Activated naive CD4-positive, alpha-beta T cell treated with anti-CD3 and anti-CD28 coated beads for 36 hours (primary cell): ENCODE measurements around the gene COLEC12. TPM values are rescaled to one million over a fixed set of nuclear protein-coding genes. Genes with fewer than 3 reads are reported as not detected.

ENCODE experiments used
- CTCF ChIA-PET: fragments of 350-600 bp; sonication (Branson Sonifier 250); formaldehyde crosslinking; loops from one replicate; lab custom pipeline; 2021; ENCODE audit warnings: antibody characterized with exemption; lab: Charles Lee
- DNase-seq: peaks from one replicate; pipeline ENCODE4 v3.0.0-alpha.2; 2020
- H3K27ac Mint-ChIP-seq: one replicate; pipeline ENCODE4 v1.8.0; 2021; ENCODE audit warnings: mild to moderate bottlenecking, mixed read lengths
- H3K27me3 Mint-ChIP-seq: one replicate; pipeline ENCODE4 v1.8.0; 2021; ENCODE audit warnings: low read depth, mixed read lengths
- H3K36me3 Mint-ChIP-seq: one replicate; pipeline ENCODE4 v1.8.0; 2021; ENCODE audit warnings: low read depth, mixed read lengths
- H3K4me1 Mint-ChIP-seq: one replicate; pipeline ENCODE4 v1.8.0; 2021; ENCODE audit warnings: low read depth, mixed read lengths
- H3K4me3 Mint-ChIP-seq: one replicate; pipeline ENCODE4 v1.8.0; 2021; ENCODE audit warnings: mild to moderate bottlenecking, moderate library complexity, mixed read lengths
- H3K9me3 Mint-ChIP-seq: one replicate; pipeline ENCODE4 v1.8.0; 2021; ENCODE audit warnings: mixed read lengths
- intact Hi-C: fragments of 100-400 bp; cut with micrococcal nuclease; formaldehyde crosslinking; loops from one replicate; pipeline ENCODE4 v1.15.1; 2023
- total RNA-seq, 2 experiments: library from RNA; stranded (reverse); gene quantifications; one replicate each; pipeline ENCODE4 v1.2.3, GENCODE V29; 2021

Gene COLEC12
- total RNA-seq, 2 experiments from 2014 or later: not detected

GRCh38 chr18:395456-396250, 104.8 kb downstream of the COLEC12 start:
- intact Hi-C loops: no loop called here
- Mint-ChIP-seq H3K27ac (no peak overlapping the region), H3K9me3 (no peaks in the 10 kb centered on the region), H3K36me3 (no peaks in the 10 kb centered on the region), H3K4me1 (no peaks in the 10 kb centered on the region), H3K27me3 (no peaks in the 10 kb centered on the region), H3K4me3 (no peak overlapping the region)
- no peak for DNase-seq
- CTCF ChIA-PET: interaction anchor here (0.6 kb wide), 1 partner anchor 287 kb away, joined by 3 read pairs; no protein-coding TSS in a partner anchor

GRCh38 chr18:394987-395362, 105.5 kb downstream of the COLEC12 start:
- CTCF ChIA-PET: interaction anchor here (0.6 kb wide), 1 partner anchor 288 kb away, joined by 3 read pairs; no protein-coding TSS in a partner anchor
- H3K27me3 Mint-ChIP-seq: no peaks in the 10 kb centered on the region
- DNase-seq: no peak
- H3K9me3 Mint-ChIP-seq: no peaks in the 10 kb centered on the region
- intact Hi-C loops: no loop called here
- no peaks in the 10 kb centered on the region for H3K36me3 Mint-ChIP-seq
- no peak overlapping the region for H3K27ac Mint-ChIP-seq
- no peaks in the 10 kb centered on the region for H3K4me1 Mint-ChIP-seq
- no peak overlapping the region for H3K4me3 Mint-ChIP-seq

DNA sequence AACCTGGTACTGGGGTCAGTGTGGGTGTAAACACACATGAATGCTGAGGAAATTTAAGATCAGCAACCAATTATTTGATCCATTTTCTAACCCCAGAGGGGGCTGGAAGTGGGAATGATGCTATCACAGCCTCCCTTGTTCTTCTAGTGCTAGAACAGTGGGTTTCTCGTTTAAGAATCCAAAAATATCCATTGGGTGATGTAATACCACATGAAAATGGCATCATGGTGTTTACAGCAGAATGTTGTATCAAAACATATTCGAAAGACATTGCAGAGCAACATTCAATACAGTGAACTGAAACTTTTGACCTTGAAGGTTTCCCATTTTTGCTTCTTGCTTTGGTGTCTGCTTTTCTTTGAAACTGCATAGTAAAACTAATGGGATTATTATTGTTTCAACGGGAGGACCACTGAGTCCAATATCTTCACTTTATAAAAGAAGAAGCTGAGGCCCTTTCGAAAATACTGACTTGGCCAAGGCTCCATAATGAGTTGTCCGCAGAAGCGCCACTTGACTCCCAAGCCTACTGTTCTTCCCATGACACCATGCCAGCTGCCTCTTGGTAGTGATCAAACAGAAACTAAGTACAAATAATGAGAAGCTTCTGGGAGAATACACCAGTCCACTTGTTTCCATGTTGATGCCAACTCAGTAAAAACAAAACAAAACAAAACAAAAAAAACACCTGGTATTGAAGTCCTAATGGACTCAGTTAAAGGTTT, 106.1 kb downstream of the COLEC12 start:
- Mint-ChIP-seq H3K36me3 (no peaks in the 10 kb centered on the region), H3K4me1 (no peaks in the 10 kb centered on the region), H3K9me3 (no peaks in the 10 kb centered on the region), H3K4me3 (no peak overlapping the region), H3K27me3 (peaks cover 3% of the 10 kb centered on the region), H3K27ac (no peak overlapping the region)
- CTCF ChIA-PET: interaction anchor here (0.6 kb wide), 1 partner anchor 289 kb away, joined by 3 read pairs; no protein-coding TSS in a partner anchor
- no peak for DNase-seq
- intact Hi-C loops: no loop called here

DNA sequence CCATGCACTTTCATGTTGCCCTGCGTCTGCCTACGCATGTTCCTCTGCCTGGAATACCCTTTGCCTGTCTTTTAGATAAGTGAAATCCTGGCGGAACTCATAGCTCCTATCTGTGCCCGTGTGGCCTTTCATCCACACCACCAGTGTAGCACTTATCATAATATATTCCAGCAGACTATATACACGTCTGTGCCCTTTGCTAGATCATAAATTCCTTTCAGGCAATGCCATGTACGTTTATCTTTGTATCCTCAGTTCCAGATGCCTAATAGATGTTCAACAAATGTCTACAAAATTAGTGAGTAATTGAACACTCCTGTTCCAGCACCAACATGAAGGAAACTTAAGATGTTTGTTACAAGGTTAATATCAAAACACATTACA, 106.9 kb downstream of the COLEC12 start:
- H3K4me1 Mint-ChIP-seq: no peaks in the 10 kb centered on the region
- no peaks in the 10 kb centered on the region for H3K9me3 Mint-ChIP-seq
- peaks cover 4% of the 10 kb centered on the region for H3K27me3 Mint-ChIP-seq
- CTCF ChIA-PET: no interaction called here
- H3K36me3 Mint-ChIP-seq: no peaks in the 10 kb centered on the region
- no peak for DNase-seq
- intact Hi-C loops: no loop called here
- H3K4me3 Mint-ChIP-seq: no peak overlapping the region
- no peak overlapping the region for H3K27ac Mint-ChIP-seq

- intact Hi-C loops: no loop called here
- H3K36me3 Mint-ChIP-seq: no peaks in the 10 kb centered on the region
- no peak overlapping the region for H3K4me3 Mint-ChIP-seq
- H3K27me3 Mint-ChIP-seq: peaks cover 4% of the 10 kb centered on the region
- CTCF ChIA-PET: no interaction called here
- H3K4me1 Mint-ChIP-seq: no peaks in the 10 kb centered on the region
- no peak for DNase-seq
- H3K27ac Mint-ChIP-seq: no peak overlapping the region
- H3K9me3 Mint-ChIP-seq: no peaks in the 10 kb centered on the region
Observed at GRCh38 chr18:392928-393573, 107.5 kb downstream of the COLEC12 start.

DNA sequence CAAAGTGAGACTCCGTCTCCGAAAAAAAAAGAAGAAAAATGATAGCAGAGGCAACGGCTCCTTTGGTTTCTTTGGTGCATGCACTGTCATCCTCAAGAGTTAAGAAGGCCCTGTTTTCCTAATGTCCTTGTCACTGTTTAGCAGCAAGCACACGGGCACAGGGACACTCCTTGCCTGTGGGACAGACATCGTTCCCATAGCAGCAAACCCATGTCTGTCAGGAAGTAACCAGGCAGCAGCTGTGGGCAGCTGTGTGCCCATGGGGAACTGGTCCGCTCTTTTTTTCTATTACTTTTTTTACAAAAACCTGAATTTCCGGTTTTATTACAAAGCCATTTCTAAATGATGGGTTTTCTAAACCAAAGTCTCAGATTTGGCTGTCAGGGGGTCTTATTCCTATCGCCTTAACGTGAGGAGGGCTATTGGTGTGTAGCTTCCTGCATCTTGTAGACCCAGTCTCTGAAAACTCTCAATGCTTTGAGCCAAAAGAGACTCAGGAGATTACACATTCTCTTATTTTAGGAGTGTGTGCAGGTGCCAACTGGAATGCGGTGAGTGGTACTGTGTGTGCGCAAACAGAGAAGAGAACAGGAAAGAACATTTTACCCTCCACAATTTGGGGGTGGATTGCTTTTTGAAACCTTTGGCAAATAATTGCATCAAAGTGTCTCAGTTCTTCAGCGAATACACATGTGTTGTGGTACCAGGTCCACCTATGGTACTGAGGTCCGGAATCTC, 109.6 kb downstream of the COLEC12 start:
- Mint-ChIP-seq H3K4me1 (no peaks in the 10 kb centered on the region), H3K9me3 (no peaks in the 10 kb centered on the region), H3K4me3 (no peak overlapping the region), H3K27ac (no peak overlapping the region), H3K36me3 (no peaks in the 10 kb centered on the region), H3K27me3 (peaks cover 4% of the 10 kb centered on the region)
- DNase-seq: no peak
- intact Hi-C loops: no loop called here
- CTCF ChIA-PET: interaction anchor here (1.1 kb wide), 1 partner anchor 325 kb away, joined by 3 read pairs; no protein-coding TSS in a partner anchor

DNA sequence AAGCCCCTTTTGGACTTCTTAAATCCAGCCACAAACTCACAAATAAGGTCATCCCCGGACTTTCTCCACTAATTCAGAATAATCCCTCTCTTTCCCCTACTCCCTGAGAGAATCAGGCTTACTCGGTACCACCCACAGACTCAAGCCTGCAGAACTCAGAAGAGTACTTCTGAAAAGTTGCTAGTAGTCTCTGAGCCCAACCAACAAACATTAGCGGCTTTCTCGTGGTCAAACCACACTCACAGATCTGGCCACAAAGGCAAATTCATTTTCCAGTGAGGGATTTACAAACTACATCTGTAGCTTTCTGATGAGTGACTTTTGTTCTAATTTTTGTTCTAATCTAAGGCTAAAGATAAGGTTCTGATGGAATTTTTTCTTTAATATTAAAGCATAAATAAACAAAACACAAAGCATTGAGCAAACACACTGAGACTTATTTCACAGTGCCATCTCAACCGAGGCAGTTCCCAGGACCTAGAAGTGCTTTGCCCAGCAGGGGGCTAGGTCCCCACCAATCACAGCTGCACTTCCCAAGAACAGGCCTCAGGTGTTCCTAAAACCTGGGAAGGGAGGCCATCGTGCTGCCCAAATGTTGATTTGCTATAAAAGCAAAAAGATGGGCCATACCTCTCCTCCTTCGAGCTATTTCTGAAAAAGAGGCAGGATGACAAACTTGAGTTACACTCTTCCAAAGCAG, 110.7 kb downstream of the COLEC12 start:
- H3K27ac Mint-ChIP-seq: no peak overlapping the region
- H3K9me3 Mint-ChIP-seq: no peaks in the 10 kb centered on the region
- no peak overlapping the region for H3K4me3 Mint-ChIP-seq
- no peak for DNase-seq
- CTCF ChIA-PET: no interaction called here
- peaks cover 8% of the 10 kb centered on the region for H3K27me3 Mint-ChIP-seq
- intact Hi-C loops: no loop called here
- H3K4me1 Mint-ChIP-seq: no peaks in the 10 kb centered on the region
- H3K36me3 Mint-ChIP-seq: no peaks in the 10 kb centered on the region

DNA sequence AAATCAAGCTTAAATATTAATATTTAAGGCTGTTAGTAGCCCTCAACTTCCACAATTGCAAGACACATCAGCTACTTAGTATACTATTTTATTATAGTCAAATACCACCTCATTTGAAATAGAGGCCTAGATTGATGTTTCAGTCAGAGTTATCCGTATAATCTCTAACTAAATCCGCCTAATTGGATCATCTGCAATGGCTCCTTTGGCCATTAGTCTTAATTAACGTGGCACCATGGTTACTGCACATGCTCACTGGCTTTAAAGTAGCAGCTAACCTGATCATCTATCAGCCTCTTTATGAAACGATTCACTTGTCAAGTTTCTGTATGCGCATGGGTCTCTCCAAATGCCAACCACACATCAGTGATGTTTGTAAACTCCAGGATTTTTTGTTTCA, 112.3 kb downstream of the COLEC12 start:
- CTCF ChIA-PET: no interaction called here
- Mint-ChIP-seq H3K9me3 (peaks cover 2% of the 10 kb centered on the region), H3K36me3 (no peaks in the 10 kb centered on the region), H3K4me1 (no peaks in the 10 kb centered on the region), H3K27me3 (peaks cover 8% of the 10 kb centered on the region), H3K4me3 (no peak overlapping the region), H3K27ac (no peak overlapping the region)
- no peak for DNase-seq
- intact Hi-C loops: no loop called here

DNA sequence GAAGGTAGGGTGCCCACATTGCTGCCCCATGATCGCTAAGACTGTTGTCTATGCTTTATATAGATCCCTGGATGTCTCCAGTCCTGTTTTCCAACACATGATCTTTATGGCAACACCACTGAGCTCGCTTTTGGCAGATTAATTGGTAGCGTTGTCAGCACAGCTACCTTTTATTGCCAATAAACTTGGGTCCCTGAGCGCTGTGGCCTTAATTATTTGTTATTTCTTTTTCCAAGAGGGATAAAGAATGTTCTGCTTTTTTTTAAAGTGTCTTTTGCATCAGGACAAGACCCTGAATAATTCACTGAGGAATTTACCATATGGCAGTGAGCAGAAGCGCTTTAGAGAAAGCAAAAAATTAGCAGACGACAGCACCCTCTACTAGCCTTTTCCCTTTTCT, 113.5 kb downstream of the COLEC12 start:
- DNase-seq: no peak
- H3K4me3 Mint-ChIP-seq: no peak overlapping the region
- no peaks in the 10 kb centered on the region for H3K36me3 Mint-ChIP-seq
- CTCF ChIA-PET: interaction anchor here (0.6 kb wide), 1 partner anchor 131 kb away, joined by 3 read pairs; no protein-coding TSS in a partner anchor
- peaks cover 8% of the 10 kb centered on the region for H3K27me3 Mint-ChIP-seq
- intact Hi-C loops: no loop called here
- no peaks in the 10 kb centered on the region for H3K4me1 Mint-ChIP-seq
- peaks cover 2% of the 10 kb centered on the region for H3K9me3 Mint-ChIP-seq
- H3K27ac Mint-ChIP-seq: no peak overlapping the region

- Mint-ChIP-seq H3K27ac (no peak overlapping the region), H3K4me1 (no peaks in the 10 kb centered on the region), H3K36me3 (no peaks in the 10 kb centered on the region), H3K27me3 (peaks cover 8% of the 10 kb centered on the region), H3K9me3 (peaks cover 2% of the 10 kb centered on the region), H3K4me3 (no peak overlapping the region)
- CTCF ChIA-PET: no interaction called here
- no peak for DNase-seq
- intact Hi-C loops: no loop called here
Observed at GRCh38 chr18:384897-385296, 115.6 kb downstream of the COLEC12 start.

- intact Hi-C loops: no loop called here
- H3K27ac Mint-ChIP-seq: no peak overlapping the region
- H3K4me3 Mint-ChIP-seq: no peak overlapping the region
- peaks cover 5% of the 10 kb centered on the region for H3K27me3 Mint-ChIP-seq
- H3K36me3 Mint-ChIP-seq: no peaks in the 10 kb centered on the region
- no peaks in the 10 kb centered on the region for H3K4me1 Mint-ChIP-seq
- DNase-seq: no peak
- CTCF ChIA-PET: no interaction called here
- H3K9me3 Mint-ChIP-seq: peaks cover 2% of the 10 kb centered on the region
Observed at GRCh38 chr18:383135-383534, 117.4 kb downstream of the COLEC12 start.
